Fibroblast of gingiva (primary cell): Measurements from ENCODE around the gene SBNO2.

Experiments
- DNase-seq: peaks from one replicate; pipeline ENCODE4 v3.0.0-alpha.2; 2011; ENCODE audit warnings: low read depth

The SBNO2 gene

DNA sequence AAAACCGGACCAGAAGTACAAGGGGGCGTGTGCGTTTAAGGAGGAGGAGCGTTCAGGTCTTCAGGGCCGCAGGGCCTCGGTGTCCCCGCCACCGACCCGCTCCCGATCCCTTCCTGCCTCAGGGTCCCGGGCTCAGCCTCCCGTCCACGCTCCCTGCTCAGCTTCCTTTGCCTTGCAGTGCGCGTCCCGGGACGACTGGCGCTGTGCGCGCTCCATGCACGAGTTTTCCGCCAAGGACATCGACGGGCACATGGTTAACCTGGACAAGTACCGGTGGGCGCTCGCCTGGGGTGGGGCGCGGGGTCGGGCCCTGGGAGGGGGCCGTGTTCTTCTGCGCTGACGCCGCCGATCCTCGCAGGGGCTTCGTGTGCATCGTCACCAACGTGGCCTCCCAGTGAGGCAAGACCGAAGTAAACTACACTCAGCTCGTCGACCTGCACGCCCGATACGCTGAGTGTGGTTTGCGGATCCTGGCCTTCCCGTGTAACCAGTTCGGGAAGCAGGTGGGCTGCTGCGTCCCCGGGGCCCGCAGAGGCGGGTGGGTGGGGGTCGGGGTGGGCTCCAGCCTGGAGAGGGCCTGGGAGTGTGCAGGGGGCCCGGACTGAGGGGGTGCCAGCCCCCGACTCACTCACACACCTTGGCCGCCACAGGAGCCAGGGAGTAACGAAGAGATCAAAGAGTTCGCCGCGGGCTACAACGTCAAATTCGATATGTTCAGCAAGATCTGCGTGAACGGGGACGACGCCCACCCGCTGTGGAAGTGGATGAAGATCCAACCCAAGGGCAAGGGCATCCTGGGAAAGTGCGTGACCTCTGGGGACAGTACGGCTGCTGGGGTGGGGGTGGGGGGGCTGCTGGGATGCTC, 68.8 kb downstream of the SBNO2 start:
- peak; percentile 55 for DNase-seq

DNA sequence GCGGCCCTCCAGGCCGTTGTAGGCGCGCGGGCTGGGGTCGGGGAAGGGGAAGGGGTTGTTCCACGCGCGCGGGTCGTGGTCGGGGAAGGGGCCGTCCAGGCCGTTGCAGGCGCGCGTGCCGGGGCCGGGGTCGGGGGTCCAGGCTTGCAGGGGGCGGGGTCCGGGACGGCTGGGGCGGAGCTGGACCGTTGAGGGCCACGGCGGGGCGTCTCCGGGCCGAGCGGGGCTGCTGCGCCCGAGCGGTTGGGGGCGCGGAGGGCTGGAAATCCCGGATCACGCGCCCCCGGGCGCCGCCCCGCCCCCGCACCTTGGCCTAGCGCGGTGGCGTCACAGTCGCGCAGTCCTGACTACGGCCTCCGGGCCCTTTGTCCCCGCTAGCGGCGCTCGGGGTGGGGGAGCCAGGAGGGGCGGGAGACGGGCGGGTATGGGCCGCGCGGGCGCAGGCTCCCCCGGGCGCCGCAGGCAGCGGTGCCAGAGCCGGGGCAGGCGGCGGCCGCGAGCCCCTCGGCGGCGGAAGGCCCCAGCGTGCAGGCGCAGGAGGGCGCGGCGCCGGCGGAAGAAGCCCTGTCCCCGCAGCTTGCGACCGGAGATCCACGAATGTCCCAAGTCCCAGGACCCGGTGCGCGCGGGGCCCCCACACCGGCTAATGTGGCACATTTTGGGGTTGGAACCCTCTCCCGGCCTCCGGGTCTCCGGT, 69.6 kb downstream of the SBNO2 start:
- DNase-seq, result peak; percentile 81

DNA sequence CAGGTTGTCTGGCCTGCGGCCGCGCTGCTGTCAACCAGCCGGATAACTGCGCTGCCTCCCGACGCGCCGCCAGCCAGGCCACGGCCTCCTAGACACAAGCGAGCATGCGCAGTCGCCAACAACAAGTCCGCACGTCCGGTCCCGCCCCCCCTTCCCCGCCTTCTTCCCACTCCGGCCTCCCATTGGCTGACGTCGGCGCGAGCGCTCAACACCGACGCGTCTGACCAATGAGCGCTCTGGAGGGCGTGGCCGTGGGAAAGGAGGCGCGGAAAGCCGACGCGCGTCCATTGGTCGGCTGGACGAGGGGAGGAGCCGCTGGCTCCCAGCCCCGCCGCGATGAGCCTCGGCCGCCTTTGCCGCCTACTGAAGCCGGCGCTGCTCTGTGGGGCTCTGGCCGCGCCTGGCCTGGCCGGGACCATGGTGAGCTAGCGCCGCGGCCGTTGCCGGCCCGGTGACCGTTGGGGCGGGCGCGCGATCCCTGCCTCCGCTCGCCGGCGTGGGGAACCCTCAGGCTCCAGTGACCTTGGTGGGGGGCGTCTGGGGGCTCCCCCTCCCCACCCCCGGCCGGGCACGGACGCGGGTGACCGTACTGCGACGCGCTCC, 70.3 kb downstream of the SBNO2 start, which contains the start of gene GPX4:
TSS of gene GPX4 (plus strand) at position 287 of the 603 bp plus-strand sequence. CDS start at position 337, 50 bp downstream.
- peak; percentile 100 for DNase-seq

- no peak for DNase-seq
Measured at GRCh38 chr19:1103132-1103707, 70.8 kb downstream of the SBNO2 start.

GRCh38 chr19:1102407-1103131, 71.5 kb downstream of the SBNO2 start:
- DNase-seq, result peak; percentile 100

DNA sequence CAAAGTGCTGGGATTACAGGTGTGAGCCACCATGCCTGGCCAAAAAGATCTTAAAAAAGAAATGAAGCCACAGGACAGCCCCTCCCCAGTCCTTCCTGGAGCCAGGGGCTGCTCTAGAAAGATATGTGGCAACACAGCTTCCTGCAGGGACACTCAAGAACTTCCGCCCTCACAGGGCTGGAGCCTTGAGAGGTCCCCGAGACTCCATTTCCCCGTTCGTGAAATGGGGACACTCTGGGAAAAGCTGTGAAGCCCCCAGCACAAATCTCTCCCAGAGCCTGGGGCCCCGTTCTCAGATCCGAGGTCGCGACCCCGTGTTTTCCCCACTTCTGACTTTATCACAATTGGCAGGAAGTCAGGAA, 72.8 kb downstream of the SBNO2 start:
- DNase-seq, result no peak

- DNase-seq, result peak; percentile 27
Measured at GRCh38 chr19:1098177-1099051, 75.7 kb downstream of the SBNO2 start.

- peak; percentile 53 for DNase-seq
Measured at GRCh38 chr19:1097810-1098176, 76.3 kb downstream of the SBNO2 start.

- peak; percentile 98 for DNase-seq
Measured at GRCh38 chr19:1094978-1095701, 78.9 kb downstream of the SBNO2 start, which contains the start of gene POLR2E. Gene POLR2E (minus strand): TSS chr19:1095375. CDS start chr19:1095315, 60 bp downstream.

GRCh38 chr19:1094655-1094977, 79.5 kb downstream of the SBNO2 start:
- no peak for DNase-seq

- no peak for DNase-seq
Measured at GRCh38 chr19:1093811-1094553, 80.1 kb downstream of the SBNO2 start.

GRCh38 chr19:1093330-1093729, 80.7 kb downstream of the SBNO2 start:
- no peak for DNase-seq

- no peak for DNase-seq
Measured at GRCh38 chr19:1091544-1092175, 82.4 kb downstream of the SBNO2 start.

DNA sequence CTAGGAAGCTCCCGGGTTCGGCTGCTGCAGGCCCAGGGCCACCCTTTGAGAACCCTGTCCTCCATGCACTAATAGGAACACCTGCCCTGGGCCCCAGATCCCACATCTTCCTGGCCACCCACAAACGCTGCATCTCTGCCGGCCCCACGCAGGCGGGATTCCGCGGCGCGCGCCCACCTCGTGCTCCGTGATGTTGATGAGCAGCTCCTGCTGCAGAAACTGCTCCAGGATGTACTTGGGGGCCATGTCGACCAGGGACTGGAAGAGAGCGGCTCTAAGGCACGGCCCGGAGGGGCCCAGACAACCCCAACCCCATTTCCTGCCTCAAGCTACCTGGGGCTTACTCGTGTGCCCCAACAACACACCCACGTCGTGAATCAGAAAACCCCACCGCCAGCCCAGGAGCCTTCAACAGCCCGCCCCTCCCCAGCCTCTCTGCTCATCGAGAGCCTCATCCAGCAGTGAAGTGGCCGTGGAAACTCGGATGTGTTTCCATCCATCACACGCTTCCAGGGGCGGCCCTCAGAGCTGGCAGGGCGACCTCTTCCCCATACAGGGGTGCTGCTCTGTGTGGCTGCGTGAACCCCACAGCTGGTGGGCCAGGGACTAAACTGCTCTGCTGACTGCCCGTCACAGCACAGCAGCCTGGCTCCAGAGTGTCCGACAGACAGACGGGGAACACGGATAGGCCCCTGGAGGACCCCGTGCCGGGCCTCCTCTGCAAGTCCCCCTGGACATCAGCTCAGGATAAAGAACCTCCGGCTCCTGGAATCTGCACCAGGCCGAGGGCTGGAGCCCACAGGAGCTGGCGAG, 83.1 kb downstream of the SBNO2 start:
- no peak for DNase-seq

GRCh38 chr19:1089891-1090290, 84.2 kb downstream of the SBNO2 start:
- DNase-seq, result no peak

- DNase-seq, result no peak
Measured at GRCh38 chr19:1089126-1089771, 84.8 kb downstream of the SBNO2 start.

- no peak for DNase-seq
Measured at GRCh38 chr19:1088416-1089010, 85.6 kb downstream of the SBNO2 start.
